Pancreas (tissue), 10 donors: Measurements from ENCODE around the gene PFKP. TPM values are rescaled to one million over a fixed set of nuclear protein-coding genes. Genes with fewer than 3 reads are reported as not detected.

Experiments
- ATAC-seq, 4 donors: fragments of 200-7000 bp; cut with Tn5 transposase; one replicate each; pipeline versions ENCODE4 v1.8.0 to v1.9.1; 2020; ENCODE audit warnings: mild to moderate bottlenecking in 4 of 4, moderate library complexity in 4 of 4
- DNase-seq, 6 donors: peaks; one replicate each; pipeline ENCODE4 v3.0.0-alpha.2; 2020
- FAIRE-seq: peaks from 2 replicates; lab custom pipeline; 2012; peaks lifted over from hg19 to GRCh38; lab: Jason Lieb, UNC
- H3K27ac ChIP-seq, 4 donors: fragments of 200-600 bp; sonication (generic); 1 replicate in 3 of 4; 2 replicates in 1 of 4; pipeline versions ENCODE4 v1.5.0 to v1.8.0; 2020
- H3K27me3 ChIP-seq, 4 donors: fragments of 200-600 bp; one replicate each; pipeline ENCODE4 v1.8.0; 2021
- H3K36me3 ChIP-seq, 3 donors: fragments of 200-600 bp; sonication (generic) in 1 of 3; one replicate each; pipeline versions ENCODE4 v1.5.0 to v1.8.0; 2020 to 2021
- H3K4me1 ChIP-seq, 3 donors: fragments of 200-600 bp; one replicate each; pipeline ENCODE4 v1.8.0; 2021
- H3K4me3 ChIP-seq, 4 donors: fragments of 200-600 bp; sonication (generic) in 2 of 4; one replicate each; pipeline versions ENCODE4 v1.5.0 to v1.8.0; 2020 to 2021
- H3K9me3 ChIP-seq, 4 donors: fragments of 200-600 bp; one replicate each; pipeline ENCODE4 v1.8.0; 2021
- CTCF ChIP-seq, 4 donors: fragments of 200-600 bp; sonication (generic) in 3 of 4; IDR thresholded peaks; one replicate each; pipeline versions ENCODE4 v1.5.0 to v1.8.0; 2021; ENCODE audit warnings: antibody characterized with exemption in 4 of 4
- WGBS, 2 donors: extraction: QIAGEN DNeasy Blood & Tissue Kit; methylation state at CpG; one replicate each; pipeline ENCODE4 v1.1.7; 2013; 5-methylcytosine and 5-hydroxymethylcytosine counted together
- intact Hi-C, 3 donors: fragments of 100-400 bp; cut with DNase I; formaldehyde crosslinking; loops; one replicate each; pipeline versions ENCODE4 v1.11.1 to v1.14.2; 2022
- polyA plus RNA-seq, 2 donors: library from polyadenylated mRNA; stranded (reverse); fragments of 200-250 nt; gene quantifications; one replicate each; pipeline ENCODE4 v1.2.3, GENCODE V29; 2013
- total RNA-seq, 6 donors: library from RNA; stranded (reverse); fragmentation: NEBNext Ultra II Directional in 4 of 6; extraction: Animal tissue kit (Norgen Biotek cat#: 25700) in 4 of 6; gene quantifications; one replicate each; pipeline versions ENCODE4 v1.2.1 to v1.2.4, GENCODE V29; 2021 to 2023
- donor health status: healthy with polysubstance abuse.
- donor health status: DM: no; HTN: no; CAD: no; lungs with moderate emphysema.
- donor health status: DM: no; HTN: no; CAD: no.
- donor health status: control.
- donor health status: control.
- donor health status: Bipolar disorder and iron deficiency.
- donor health status: DM: yes; HTN: yes; CAD: no.
- donor health status: DM: no; HTN: no; CAD: no.
- donor health status: DM: no; HTN: no; CAD: no.
- donor health status: DM: yes; HTN: yes; CAD: no.

Gene PFKP
- total and polyA plus RNA-seq, 8 donors = 6.8 to 32.5 (median 14.1) TPM

- ATAC-seq (no peak), FAIRE-seq (no peak), DNase-seq (no peak)
- Histone ChIP-seq H3K4me3 (no peak overlapping the region), H3K36me3 (no peaks in the 10 kb centered on the region), H3K4me1 (no peaks in the 10 kb centered on the region), H3K27me3 (no peaks in the 10 kb centered on the region), H3K9me3 (no peaks in the 10 kb centered on the region), H3K27ac (no peak overlapping the region)
- 77 to 93% methylated on average over 2 of the region's 2 CpGs for WGBS, 2 donors
- intact Hi-C loops = no loop called here
- no peak for TF ChIP-seq CTCF (IDR thresholded peaks at IDR 0.05)
Observed at GRCh38 chr10:3023892-3024291, 43.5 kb upstream of the PFKP start.

GRCh38 chr10:3025026-3025683 is 42.2 kb upstream of the PFKP start:
- no peak overlapping the region for H3K4me3 ChIP-seq
- ATAC-seq (no peak), DNase-seq (no peak), FAIRE-seq (no peak)
- no peaks in the 10 kb centered on the region for H3K27me3 ChIP-seq
- no peak overlapping the region for H3K27ac ChIP-seq
- no peaks in the 10 kb centered on the region for H3K9me3 ChIP-seq
- no peaks in the 10 kb centered on the region for H3K36me3 ChIP-seq
- intact Hi-C loops = no loop called here
- H3K4me1 ChIP-seq = no peaks in the 10 kb centered on the region
- 46 to 56% methylated on average over 6 of the region's 6 CpGs for WGBS, 2 donors
- TF ChIP-seq CTCF (IDR thresholded peaks at IDR 0.05) = no peak

DNA sequence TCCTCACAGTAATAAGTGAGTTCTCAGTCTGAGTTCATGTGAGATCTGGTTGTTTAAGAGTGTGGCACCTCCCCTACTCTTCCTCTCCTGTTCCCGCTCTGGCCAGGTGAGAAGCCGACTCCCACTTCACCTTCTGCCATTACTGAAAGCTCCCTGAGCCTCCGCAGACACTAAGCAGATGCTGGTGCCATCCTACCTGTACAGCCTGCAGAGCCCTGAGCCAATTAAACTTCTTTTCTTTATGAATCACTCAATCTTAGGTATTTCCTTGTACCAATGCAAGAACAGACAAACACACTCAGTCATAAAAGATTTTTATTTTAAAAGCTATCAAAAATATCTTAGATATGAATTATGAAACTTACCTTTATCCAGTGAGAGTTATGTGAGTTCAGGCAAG is 39.5 kb upstream of the PFKP start:
- no peak overlapping the region for H3K4me3 ChIP-seq
- WGBS, 2 donors = 40 to 54% methylated on average over 3 of the region's 3 CpGs
- intact Hi-C loops = no loop called here
- no peaks in the 10 kb centered on the region for H3K4me1 ChIP-seq
- FAIRE-seq (no peak), ATAC-seq (no peak), DNase-seq (no peak)
- no peaks in the 10 kb centered on the region for H3K9me3 ChIP-seq
- TF ChIP-seq CTCF (IDR thresholded peaks at IDR 0.05) = no peak
- H3K27me3 ChIP-seq = no peaks in the 10 kb centered on the region
- H3K27ac ChIP-seq = no peak overlapping the region
- H3K36me3 ChIP-seq = no peaks in the 10 kb centered on the region

DNA sequence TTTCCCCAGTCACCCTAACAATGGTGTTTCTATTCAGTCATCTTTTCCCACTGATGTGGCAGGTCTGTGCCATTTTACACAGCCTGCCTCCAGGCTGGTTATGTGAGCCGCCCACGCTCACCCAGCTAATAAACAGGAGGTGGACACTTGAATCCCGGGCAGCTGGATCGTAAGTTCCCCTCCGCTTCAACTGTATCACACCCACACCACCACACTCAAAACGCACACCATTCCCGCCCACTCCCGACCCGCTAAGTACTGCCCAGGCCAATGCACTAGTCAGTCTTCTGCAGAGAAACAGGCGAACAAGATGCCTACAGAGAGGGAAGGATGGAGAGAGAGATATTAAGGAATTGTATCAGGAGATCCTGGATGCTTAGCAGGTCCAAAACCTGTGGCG is 38.9 kb upstream of the PFKP start:
- no peaks in the 10 kb centered on the region for H3K27me3 ChIP-seq
- DNase-seq = no peak
- no peak overlapping the region for H3K4me3 ChIP-seq
- H3K9me3 ChIP-seq = no peaks in the 10 kb centered on the region
- no peaks in the 10 kb centered on the region for H3K4me1 ChIP-seq
- 78 to 81% methylated on average over 11 of the region's 11 CpGs for WGBS, 2 donors
- H3K27ac ChIP-seq = no peak overlapping the region
- no peak for FAIRE-seq
- TF ChIP-seq CTCF (IDR thresholded peaks at IDR 0.05) = no peak
- intact Hi-C loops = no loop called here
- no peaks in the 10 kb centered on the region for H3K36me3 ChIP-seq
- ATAC-seq = no peak

DNA sequence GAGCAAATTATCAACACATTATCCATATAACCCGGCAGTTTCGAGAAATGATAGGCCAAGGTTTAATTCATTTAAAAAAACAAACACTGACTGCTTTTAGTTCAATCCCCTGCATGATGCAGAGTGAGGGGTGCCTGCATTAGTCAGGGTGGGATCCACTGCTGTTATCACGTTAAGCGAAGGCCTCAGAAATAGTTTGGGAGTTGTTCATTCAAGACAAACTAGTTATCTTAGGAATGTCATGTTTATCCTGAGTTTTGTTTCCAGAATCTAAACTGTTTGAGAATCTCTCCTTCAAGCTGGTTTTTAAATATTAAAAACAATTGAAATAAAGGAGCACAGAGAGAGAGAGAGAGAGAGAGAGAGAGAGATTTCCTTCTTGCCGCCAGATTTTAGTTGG is 36.6 kb upstream of the PFKP start:
- FAIRE-seq (no peak), ATAC-seq (no peak), DNase-seq (no peak)
- Histone ChIP-seq H3K27ac (no peak overlapping the region), H3K9me3 (no peaks in the 10 kb centered on the region), H3K4me1 (no peaks in the 10 kb centered on the region), H3K4me3 (no peak overlapping the region), H3K27me3 (no peaks in the 10 kb centered on the region), H3K36me3 (no peaks in the 10 kb centered on the region)
- TF ChIP-seq CTCF (IDR thresholded peaks at IDR 0.05) = no peak
- 44 to 47% methylated on average over 5 of the region's 5 CpGs for WGBS, 2 donors
- intact Hi-C loops = no loop called here
